Measurements from ENCODE around the gene LFNG. TPM values are rescaled to one million over a fixed set of nuclear protein-coding genes. Genes with fewer than 3 reads are reported as not detected.

Gene LFNG
- polyA plus RNA-seq, 2 of the 4 experiments (the other 2 are of a cell fraction), result 2.3 to 7.3 TPM

GRCh38 chr7:2477447-2478398 lies 41.9 kb upstream of the LFNG start:
- Histone ChIP-seq H3K4me2 (peak overlapping the region; percentile 63), H3K4me3 (no peak overlapping the region), H3K27ac (peak overlapping the region; percentile 31 to 76; a peak in 4 of 6 replicates), H3K4me1 (peaks cover 10% of the 10 kb centered on the region; the same call in 1 of the 3 replicates), H3K9me3 (peaks cover 1% of the 10 kb centered on the region; the same call in 2 of the 3 replicates)
- FAIRE-seq (no peak), ATAC-seq (peak; percentile 86 to 97), DNase-seq (ENCODE audit: low read depth in 1 of 2, low spot score in 1 of 2) (peak; percentile 53 to 93)
- ChIA-PET POLR2A (no interaction called here), CTCF (interaction anchor here (0.6 to 5.9 kb wide), 27 partner anchors 9 to 233 kb away, joined by 3 to 45 read pairs (median 4); no protein-coding TSS in a partner anchor)
- 15% methylated on average over 19 of the region's 34 CpGs for WGBS (ENCODE audit: missing lambda C conversion rate)
- no peak for TF ChIP-seq ZSCAN20 (CRISPR knock-in tag; IDR thresholded peaks at IDR 0.05)
- TF ChIP-seq RFX5 (IDR thresholded peaks at IDR 0.05), result no peak
- TF ChIP-seq POLR2A (IDR thresholded peaks at IDR 0.05; ENCODE audit: low read length), result no peak
- TF ChIP-seq MAZ (IDR thresholded peaks at IDR 0.05; ENCODE audit: borderline replicate concordance, low read depth, low read length), result no peak
- peak; percentile 80 for TF ChIP-seq CTCF (IDR thresholded peaks at IDR 0.05)
- peak; percentile 88 for TF ChIP-seq SMC3 (IDR thresholded peaks at IDR 0.05)
- TF ChIP-seq CHD4 (IDR thresholded peaks at IDR 0.05; ENCODE audit: borderline replicate concordance), result no peak
- TF ChIP-seq NFE2L2 (conservative IDR thresholded peaks at IDR 0.05; ENCODE audit: low read length), result no peak
- TF ChIP-seq HDAC2 (IDR thresholded peaks at IDR 0.05), result no peak
- no peak for TF ChIP-seq MAX (IDR thresholded peaks at IDR 0.05)
- peak; percentile 87 to 91 for TF ChIP-seq RAD21 (conservative IDR thresholded peaks at IDR 0.05 in 1 of 2, IDR thresholded peaks at IDR 0.05 in 1 of 2)
- TF ChIP-seq MYC (IDR thresholded peaks at IDR 0.05; ENCODE audit: borderline replicate concordance, low read length), result peak; percentile 32; the same call in 1 of the 2 replicates
- no peak for TF ChIP-seq CBX8 (IDR thresholded peaks at IDR 0.05)
- no peak for TF ChIP-seq TP53 (CRISPR knock-in tag; IDR thresholded peaks at IDR 0.05)
- no peak for TF ChIP-seq HOXA7 (CRISPR knock-in tag; IDR thresholded peaks at IDR 0.05)
- TF ChIP-seq PHF8 (IDR thresholded peaks at IDR 0.05; ENCODE audit: borderline replicate concordance, low read depth), result no peak
- no peak for TF ChIP-seq EP300 (IDR thresholded peaks at IDR 0.05)
- no peak for TF ChIP-seq FOXS1 (CRISPR knock-in tag; IDR thresholded peaks at IDR 0.05)
- no peak for TF ChIP-seq HMGXB4 (CRISPR knock-in tag; IDR thresholded peaks at IDR 0.05; ENCODE audit: borderline replicate concordance)
- no peak for TF ChIP-seq EHMT2 (IDR thresholded peaks at IDR 0.05; ENCODE audit: low read depth)
- TF ChIP-seq BCL3 (IDR thresholded peaks at IDR 0.05), result no peak
- TF ChIP-seq BHLHE40 (IDR thresholded peaks at IDR 0.05; ENCODE audit: low read depth, low read length), result no peak
